ENCODE results near the gene MPV17. TPM values are rescaled to one million over a fixed set of nuclear protein-coding genes. Genes with fewer than 3 reads are reported as not detected.

Gene MPV17
- total and polyA plus RNA-seq, 4 donors, result 46.6 to 132 (median 116) TPM

- H3K4me1 ChIP-seq (ENCODE audit: control insufficient read depth, insufficient read depth, low read length), result peaks cover 13% of the 10 kb centered on the region
- no peak for DNase-seq (ENCODE audit: low read depth in 4 of 6, low spot score in 6 of 6)
- WGBS (ENCODE audit: insufficient coverage), result 95% methylated on average over 3 of the region's 3 CpGs
- H3K27me3 ChIP-seq (ENCODE audit: control insufficient read depth, insufficient read depth, low read length), result peaks cover 15% of the 10 kb centered on the region
- no peak overlapping the region for H3K4me3 ChIP-seq (ENCODE audit: low read depth, low read length)
- H3K9me3 ChIP-seq (ENCODE audit: control insufficient read depth, insufficient read depth, low read length), result no peaks in the 10 kb centered on the region
- H3K36me3 ChIP-seq (ENCODE audit: control insufficient read depth, insufficient read depth, low read length), result peaks cover 38% of the 10 kb centered on the region
- H3K27ac ChIP-seq (ENCODE audit: low read depth, low read length), result no peak overlapping the region
These were observed 10.7 kb downstream of the MPV17 start for GRCh38 chr2:27312152-27312551.

GRCh38 chr2:27309651-27310050, 13.2 kb downstream of the MPV17 start:
- WGBS (ENCODE audit: insufficient coverage), result 95% methylated on average over 6 of the region's 6 CpGs

GRCh38 chr2:27308359-27308881, 14.5 kb downstream of the MPV17 start, which contains the start of gene UCN:
UCN (minus strand) TSS chr2:27308445; CDS start chr2:27307895, 550 bp downstream.
- Histone ChIP-seq H3K36me3 (ENCODE audit: control insufficient read depth, insufficient read depth, low read length) (peaks cover 23% of the 10 kb centered on the region), H3K27me3 (ENCODE audit: control insufficient read depth, insufficient read depth, low read length) (peaks cover 41% of the 10 kb centered on the region), H3K9me3 (ENCODE audit: control insufficient read depth, insufficient read depth, low read length) (no peaks in the 10 kb centered on the region), H3K4me3 (ENCODE audit: low read depth, low read length) (peak within 1 kb of the TSS; percentile 5), H3K4me1 (ENCODE audit: control insufficient read depth, insufficient read depth, low read length) (peaks cover 26% of the 10 kb centered on the region), H3K27ac (ENCODE audit: low read depth, low read length) (no peak within 1 kb of the TSS)
- DNase-seq (ENCODE audit: low read depth in 4 of 6, low spot score in 6 of 6), result peak in 2 of 6 donors; percentile 63 to 68
- WGBS (ENCODE audit: insufficient coverage), result 19% methylated on average over 25 of the region's 25 CpGs

More at GRCh38 chr2:27309651-27310050, 13.2 kb downstream of the MPV17 start:
- peaks cover 26% of the 10 kb centered on the region for H3K4me1 ChIP-seq (ENCODE audit: control insufficient read depth, insufficient read depth, low read length)
- H3K27me3 ChIP-seq (ENCODE audit: control insufficient read depth, insufficient read depth, low read length), result peaks cover 40% of the 10 kb centered on the region
- H3K9me3 ChIP-seq (ENCODE audit: control insufficient read depth, insufficient read depth, low read length), result no peaks in the 10 kb centered on the region
- DNase-seq (ENCODE audit: low read depth in 4 of 6, low spot score in 6 of 6), result no peak
- peaks cover 24% of the 10 kb centered on the region for H3K36me3 ChIP-seq (ENCODE audit: control insufficient read depth, insufficient read depth, low read length)
- H3K27ac ChIP-seq (ENCODE audit: low read depth, low read length), result no peak overlapping the region
- no peak overlapping the region for H3K4me3 ChIP-seq (ENCODE audit: low read depth, low read length)

DNA sequence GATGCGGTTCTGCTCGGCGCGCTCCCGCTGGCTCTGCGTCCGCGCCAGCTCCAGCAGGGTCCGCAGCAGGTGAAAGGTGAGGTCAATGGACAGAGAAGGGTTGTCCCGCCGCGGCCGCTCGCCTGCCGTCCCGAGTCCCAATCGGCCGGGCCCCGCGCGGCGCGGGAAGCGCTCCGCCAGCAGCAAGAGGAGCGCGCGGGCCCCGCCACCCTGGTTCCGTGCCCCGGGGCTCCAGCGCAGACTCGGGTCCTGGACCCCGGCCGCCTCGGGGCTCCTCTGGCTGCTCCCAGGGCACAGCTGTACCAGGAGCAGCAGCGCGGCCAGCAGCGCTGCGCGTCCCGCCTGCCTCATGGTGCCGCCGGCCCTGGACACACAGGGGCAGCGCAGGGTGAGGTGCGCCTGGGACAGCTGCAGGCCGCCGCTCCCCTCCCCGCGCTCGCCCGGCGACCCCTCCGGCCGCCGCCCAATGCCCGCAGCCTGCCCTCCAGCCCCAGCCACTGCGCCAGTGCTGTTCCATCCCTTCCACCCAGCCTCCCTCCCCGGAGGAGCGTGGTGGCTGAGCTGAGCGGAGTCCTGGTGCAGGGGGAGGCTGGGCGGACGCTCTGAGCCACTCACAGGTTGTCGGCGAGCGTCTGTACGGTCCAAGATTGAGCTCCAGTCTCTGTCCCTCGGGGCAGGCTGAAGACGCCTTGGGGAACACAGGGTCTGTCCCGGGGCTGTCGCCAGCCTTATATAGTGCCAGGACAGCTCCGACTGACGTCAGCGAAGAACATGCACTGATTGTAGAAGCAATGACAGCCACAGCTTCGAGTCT, 15.1 kb downstream of the MPV17 start:
- H3K9me3 ChIP-seq (ENCODE audit: control insufficient read depth, insufficient read depth, low read length), result no peaks in the 10 kb centered on the region
- 4% methylated on average over 74 of the region's 75 CpGs for WGBS (ENCODE audit: insufficient coverage)
- peaks cover 23% of the 10 kb centered on the region for H3K36me3 ChIP-seq (ENCODE audit: control insufficient read depth, insufficient read depth, low read length)
- peak in 2 of 6 donors; percentile 35 to 37 for DNase-seq (ENCODE audit: low read depth in 4 of 6, low spot score in 6 of 6)
- no peak overlapping the region for H3K27ac ChIP-seq (ENCODE audit: low read depth, low read length)
- peaks cover 31% of the 10 kb centered on the region for H3K4me1 ChIP-seq (ENCODE audit: control insufficient read depth, insufficient read depth, low read length)
- H3K4me3 ChIP-seq (ENCODE audit: low read depth, low read length), result peak overlapping the region; percentile 5
- H3K27me3 ChIP-seq (ENCODE audit: control insufficient read depth, insufficient read depth, low read length), result peaks cover 41% of the 10 kb centered on the region

- no peaks in the 10 kb centered on the region for H3K9me3 ChIP-seq (ENCODE audit: control insufficient read depth, insufficient read depth, low read length)
- H3K36me3 ChIP-seq (ENCODE audit: control insufficient read depth, insufficient read depth, low read length), result peaks cover 22% of the 10 kb centered on the region
- H3K4me3 ChIP-seq (ENCODE audit: low read depth, low read length), result no peak overlapping the region
- peaks cover 41% of the 10 kb centered on the region for H3K27me3 ChIP-seq (ENCODE audit: control insufficient read depth, insufficient read depth, low read length)
- DNase-seq (ENCODE audit: low read depth in 4 of 6, low spot score in 6 of 6), result no peak
- H3K27ac ChIP-seq (ENCODE audit: low read depth, low read length), result no peak overlapping the region
- H3K4me1 ChIP-seq (ENCODE audit: control insufficient read depth, insufficient read depth, low read length), result peaks cover 31% of the 10 kb centered on the region
- 13% methylated on average over 12 of the region's 14 CpGs for WGBS (ENCODE audit: insufficient coverage)
These were observed 15.7 kb downstream of the MPV17 start for GRCh38 chr2:27307287-27307544.

DNA sequence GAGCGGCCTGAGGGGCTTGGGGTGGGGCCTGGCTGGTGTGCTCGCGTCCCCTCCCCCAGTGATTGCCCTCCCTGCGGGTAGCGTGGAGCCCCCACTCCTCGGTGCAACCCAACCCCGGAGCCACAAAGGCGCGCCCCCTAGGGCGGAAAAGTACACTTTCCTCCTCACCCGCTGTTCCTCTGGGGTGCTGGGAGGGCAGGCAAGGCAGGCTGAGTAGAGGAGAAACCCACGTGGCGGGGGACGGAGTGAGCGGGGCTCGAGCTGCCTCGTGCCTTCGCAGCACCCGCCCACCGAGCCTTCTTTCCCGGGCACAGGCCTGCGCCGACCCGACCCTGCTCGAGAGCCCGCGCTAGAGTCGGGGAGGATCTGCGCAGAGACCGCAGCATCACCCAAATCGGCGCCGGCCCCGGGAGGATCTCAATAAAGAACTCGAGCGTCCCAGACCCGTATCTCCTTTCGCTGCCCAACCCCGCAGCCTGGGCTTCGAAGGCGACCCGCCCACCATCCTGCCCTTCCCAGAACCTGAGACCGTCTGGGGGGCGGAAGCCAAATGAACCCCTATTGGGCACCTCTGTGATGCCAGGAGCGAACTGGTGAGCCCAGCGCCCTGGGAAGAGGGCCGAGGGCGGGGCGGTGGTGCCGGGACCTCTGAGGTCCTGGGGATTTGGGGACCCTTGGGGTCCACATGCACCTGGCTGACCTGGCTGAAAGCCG, 16.2 kb downstream of the MPV17 start:
- Histone ChIP-seq H3K27ac (ENCODE audit: low read depth, low read length) (no peak overlapping the region), H3K9me3 (ENCODE audit: control insufficient read depth, insufficient read depth, low read length) (no peaks in the 10 kb centered on the region), H3K4me1 (ENCODE audit: control insufficient read depth, insufficient read depth, low read length) (peaks cover 31% of the 10 kb centered on the region), H3K36me3 (ENCODE audit: control insufficient read depth, insufficient read depth, low read length) (peaks cover 17% of the 10 kb centered on the region), H3K27me3 (ENCODE audit: control insufficient read depth, insufficient read depth, low read length) (peaks cover 41% of the 10 kb centered on the region), H3K4me3 (ENCODE audit: low read depth, low read length) (no peak overlapping the region)
- 4% methylated on average over 44 of the region's 51 CpGs for WGBS (ENCODE audit: insufficient coverage)
- DNase-seq (ENCODE audit: low read depth in 4 of 6, low spot score in 6 of 6), result peak in 1 of 6 donors; percentile 10

DNA sequence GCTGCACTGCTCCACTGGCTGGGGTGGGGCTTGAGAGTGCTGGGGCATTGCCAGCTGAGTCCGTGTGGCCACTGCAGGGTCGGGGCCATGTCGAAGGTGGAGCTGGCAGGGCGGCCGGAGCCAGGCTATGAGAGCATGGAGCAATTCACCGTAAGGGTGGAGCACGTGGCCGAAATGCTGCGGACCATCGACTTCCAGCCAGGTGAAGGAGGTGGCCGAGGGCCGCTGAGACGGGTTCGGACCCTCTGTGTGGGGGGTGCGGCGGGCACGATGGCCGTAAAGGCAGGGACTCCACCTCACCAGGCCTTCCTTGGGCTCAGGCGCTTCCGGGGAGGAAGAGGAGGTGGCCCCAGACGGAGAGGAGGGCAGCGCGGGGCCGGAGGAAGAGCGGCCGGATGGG, 16.8 kb downstream of the MPV17 start:
- WGBS (ENCODE audit: insufficient coverage), result 36% methylated on average over 22 of the region's 26 CpGs
- no peaks in the 10 kb centered on the region for H3K9me3 ChIP-seq (ENCODE audit: control insufficient read depth, insufficient read depth, low read length)
- no peak overlapping the region for H3K4me3 ChIP-seq (ENCODE audit: low read depth, low read length)
- H3K27me3 ChIP-seq (ENCODE audit: control insufficient read depth, insufficient read depth, low read length), result peaks cover 41% of the 10 kb centered on the region
- peaks cover 31% of the 10 kb centered on the region for H3K4me1 ChIP-seq (ENCODE audit: control insufficient read depth, insufficient read depth, low read length)
- peaks cover 13% of the 10 kb centered on the region for H3K36me3 ChIP-seq (ENCODE audit: control insufficient read depth, insufficient read depth, low read length)
- H3K27ac ChIP-seq (ENCODE audit: low read depth, low read length), result no peak overlapping the region
- DNase-seq (ENCODE audit: low read depth in 4 of 6, low spot score in 6 of 6), result no peak

GRCh38 chr2:27305516-27305915, 17.4 kb downstream of the MPV17 start:
- Histone ChIP-seq H3K27ac (ENCODE audit: low read depth, low read length) (no peak overlapping the region), H3K4me1 (ENCODE audit: control insufficient read depth, insufficient read depth, low read length) (peaks cover 31% of the 10 kb centered on the region), H3K27me3 (ENCODE audit: control insufficient read depth, insufficient read depth, low read length) (peaks cover 41% of the 10 kb centered on the region), H3K36me3 (ENCODE audit: control insufficient read depth, insufficient read depth, low read length) (peaks cover 10% of the 10 kb centered on the region), H3K4me3 (ENCODE audit: low read depth, low read length) (no peak overlapping the region), H3K9me3 (ENCODE audit: control insufficient read depth, insufficient read depth, low read length) (no peaks in the 10 kb centered on the region)
- no peak for DNase-seq (ENCODE audit: low read depth in 4 of 6, low spot score in 6 of 6)
- WGBS (ENCODE audit: insufficient coverage), result 92% methylated on average over 16 of the region's 16 CpGs

GRCh38 chr2:27304488-27305240, 18.2 kb downstream of the MPV17 start:
- WGBS (ENCODE audit: insufficient coverage), result 89% methylated on average over 11 of the region's 13 CpGs
- DNase-seq (ENCODE audit: low read depth in 4 of 6, low spot score in 6 of 6), result no peak
- H3K4me1 ChIP-seq (ENCODE audit: control insufficient read depth, insufficient read depth, low read length), result peaks cover 31% of the 10 kb centered on the region
- no peak overlapping the region for H3K27ac ChIP-seq (ENCODE audit: low read depth, low read length)
- H3K4me3 ChIP-seq (ENCODE audit: low read depth, low read length), result no peak overlapping the region
- no peaks in the 10 kb centered on the region for H3K9me3 ChIP-seq (ENCODE audit: control insufficient read depth, insufficient read depth, low read length)
- H3K36me3 ChIP-seq (ENCODE audit: control insufficient read depth, insufficient read depth, low read length), result peaks cover 10% of the 10 kb centered on the region
- H3K27me3 ChIP-seq (ENCODE audit: control insufficient read depth, insufficient read depth, low read length), result peaks cover 41% of the 10 kb centered on the region
